HepG2 (cell line): Measurements from ENCODE around the gene PLCB1. TPM values are rescaled to one million over a fixed set of nuclear protein-coding genes. Genes with fewer than 3 reads are reported as not detected.

ENCODE experiments used
- CHD4 ChIP-seq: fragments of 200-600 bp; sonication (generic); IDR thresholded peaks from 2 replicates; pipeline ENCODE4 v1.7.0; 2017; ENCODE audit warnings: mild to moderate bottlenecking, low read length, borderline replicate concordance
- CREM ChIP-seq, 2 experiments: sonication (generic) in 1 of 2; formaldehyde crosslinking in 1 of 2; IDR thresholded peaks; 2 replicates each; pipeline versions ENCODE4 v1.4.0 to v1.6.1; 2016 to 2020; ENCODE audit warnings: antibody characterized with exemption in 1 of 2, mild to moderate bottlenecking in 1 of 2, missing genetic modification reagents in 1 of 2
- DPF2 ChIP-seq: sonication (generic); formaldehyde crosslinking; IDR thresholded peaks from 2 replicates; pipeline ENCODE4 v1.4.0; 2020; ENCODE audit warnings: mild to moderate bottlenecking, low read depth, missing genetic modification reagents, borderline replicate concordance
- EZH2 ChIP-seq: conservative IDR thresholded peaks from 2 replicates; pipeline ENCODE4 v1.6.1; 2012; ENCODE audit warnings: mild to moderate bottlenecking, low read depth, low read length, moderate library complexity
- FOXA1 ChIP-seq, 2 experiments: fragments of 450-650 bp in 1 of 2; sonication (generic) in 1 of 2; formaldehyde crosslinking in 1 of 2; IDR thresholded peaks; 2 replicates each; pipeline versions ENCODE4 v1.4.0 to v1.6.1; 2016 to 2020; ENCODE audit warnings: missing genetic modification reagents in 1 of 2
- FOXA3 ChIP-seq: IDR thresholded peaks from 2 replicates; pipeline ENCODE4 v1.6.1; 2016; ENCODE audit warnings: missing genetic modification reagents, missing compliant biosample characterization
- FOXO1 ChIP-seq: sonication (generic); formaldehyde crosslinking; IDR thresholded peaks from 2 replicates; pipeline ENCODE4 v1.4.0; 2020; ENCODE audit warnings: missing genetic modification reagents
- KDM3A ChIP-seq: IDR thresholded peaks from 2 replicates; pipeline ENCODE4 v1.6.1; 2018; ENCODE audit warnings: low read depth, missing compliant biosample characterization
- KLF9 ChIP-seq: IDR thresholded peaks from 2 replicates; pipeline ENCODE4 v1.6.1; 2016; ENCODE audit warnings: low read depth
- MAF1 ChIP-seq: sonication (generic); formaldehyde crosslinking; IDR thresholded peaks from 2 replicates; pipeline ENCODE4 v1.5.0; 2020; ENCODE audit warnings: missing genetic modification reagents, borderline replicate concordance
- NFKBIZ ChIP-seq: IDR thresholded peaks from 2 replicates; pipeline ENCODE4 v1.6.1; 2018; ENCODE audit warnings: missing genetic modification reagents, missing compliant biosample characterization
- PHF21A ChIP-seq: sonication (generic); formaldehyde crosslinking; IDR thresholded peaks from 2 replicates; pipeline ENCODE4 v1.5.0; 2020; ENCODE audit warnings: mild to moderate bottlenecking, missing genetic modification reagents
- RFX5 ChIP-seq: IDR thresholded peaks from 2 replicates; pipeline ENCODE4 v1.6.1; 2011; ENCODE audit warnings: low read depth, low read length, improper control_type of control experiment
- RNF2 ChIP-seq: fragments of 450-650 bp; conservative IDR thresholded peaks from 2 replicates; pipeline ENCODE4 v1.6.1; 2016; ENCODE audit warnings: low read depth
- SMC3 ChIP-seq: IDR thresholded peaks from 2 replicates; pipeline ENCODE4 v1.6.1; 2011; ENCODE audit warnings: low read length, improper control_type of control experiment
- SRY ChIP-seq: sonication (generic); formaldehyde crosslinking; IDR thresholded peaks from 2 replicates; pipeline ENCODE4 v1.8.0; 2022; ENCODE audit warnings: mild to moderate bottlenecking, missing genetic modification reagents
- TIGD3 ChIP-seq: sonication (generic); formaldehyde crosslinking; IDR thresholded peaks from 2 replicates; pipeline ENCODE4 v1.5.1; 2020; ENCODE audit warnings: mild to moderate bottlenecking, missing genetic modification reagents, borderline replicate concordance
- YEATS2 ChIP-seq: sonication (generic); formaldehyde crosslinking; IDR thresholded peaks from 2 replicates; pipeline ENCODE4 v1.4.0; 2020; ENCODE audit warnings: missing genetic modification reagents, borderline replicate concordance
- YY1 ChIP-seq: IDR thresholded peaks from 2 replicates; pipeline ENCODE4 v1.6.1; 2011; ENCODE audit warnings: low read length, low read depth, moderate library complexity, mild to moderate bottlenecking; ENCODE audit not compliant: insufficient read depth, insufficient replicate concordance
- ZBTB1 ChIP-seq: sonication (generic); formaldehyde crosslinking; IDR thresholded peaks from 2 replicates; pipeline ENCODE4 v1.4.0; 2020; ENCODE audit warnings: missing genetic modification reagents, borderline replicate concordance
- ZNF30 ChIP-seq: sonication (generic); formaldehyde crosslinking; IDR thresholded peaks from 2 replicates; pipeline ENCODE4 v1.5.0; 2020; ENCODE audit warnings: mild to moderate bottlenecking, missing genetic modification reagents
- ZNF451 ChIP-seq: sonication (generic); formaldehyde crosslinking; IDR thresholded peaks from 2 replicates; pipeline ENCODE4 v1.5.0; 2020; ENCODE audit warnings: mild to moderate bottlenecking, missing genetic modification reagents
- ZNF598 ChIP-seq: sonication (generic); formaldehyde crosslinking; IDR thresholded peaks from 2 replicates; pipeline ENCODE4 v1.5.1; 2020; ENCODE audit warnings: mild to moderate bottlenecking, missing genetic modification reagents, borderline replicate concordance
- ZNF768 ChIP-seq: sonication (generic); formaldehyde crosslinking; IDR thresholded peaks from 2 replicates; pipeline ENCODE4 v1.4.0; 2020; ENCODE audit warnings: missing genetic modification reagents
- polyA plus RNA-seq, 8 experiments: library from polyadenylated mRNA; depleted of rRNA in 3 of 8; stranded (reverse) in 7 of 8; unstranded in 1 of 8; fragments of >200 nt; fragmentation: Illumina TruSeq in 4 of 8; extraction: Trizol in 4 of 8; gene quantifications; 2 replicates each; pipeline versions ENCODE4 v1.2.1 to v1.2.3, GENCODE V29; 2011 to 2016; ENCODE audit warnings: low read depth in 4 of 8, missing spikeins in 1 of 8, mixed read lengths in 1 of 8; ENCODE audit not compliant: insufficient read depth in 1 of 8
- total RNA-seq, 5 experiments: library from RNA; depleted of rRNA; stranded (reverse); fragments of >200 nt; fragmentation: Illumina TruSeq; extraction: Trizol; gene quantifications; 2 replicates each; pipeline ENCODE4 v1.2.3, GENCODE V29; 2016; ENCODE audit warnings: low read depth in 1 of 5
- TF ChIP-seq, protein P1 (sequence below): sonication (generic); formaldehyde crosslinking; IDR thresholded peaks from 2 replicates; pipeline ENCODE4 v1.8.1; 2023; ENCODE audit warnings: missing genetic modification reagents, inconsistent platforms, borderline replicate concordance
- TF ChIP-seq, protein P2 (sequence below): sonication (generic); formaldehyde crosslinking; IDR thresholded peaks from 2 replicates; pipeline ENCODE4 v1.4.0; 2020; ENCODE audit warnings: missing genetic modification reagents, low read depth, mild to moderate bottlenecking, borderline replicate concordance
- TF ChIP-seq, protein P3 (sequence below): sonication (generic); formaldehyde crosslinking; IDR thresholded peaks from 2 replicates; pipeline ENCODE4 v1.4.0; 2020; ENCODE audit warnings: missing genetic modification reagents

The PLCB1 gene
- total and polyA plus RNA-seq, 2 of the 13 experiments (the other 11 are each of a cell fraction or from before 2014, with no cell fraction given), result 42.4 to 55.9 TPM

DNA sequence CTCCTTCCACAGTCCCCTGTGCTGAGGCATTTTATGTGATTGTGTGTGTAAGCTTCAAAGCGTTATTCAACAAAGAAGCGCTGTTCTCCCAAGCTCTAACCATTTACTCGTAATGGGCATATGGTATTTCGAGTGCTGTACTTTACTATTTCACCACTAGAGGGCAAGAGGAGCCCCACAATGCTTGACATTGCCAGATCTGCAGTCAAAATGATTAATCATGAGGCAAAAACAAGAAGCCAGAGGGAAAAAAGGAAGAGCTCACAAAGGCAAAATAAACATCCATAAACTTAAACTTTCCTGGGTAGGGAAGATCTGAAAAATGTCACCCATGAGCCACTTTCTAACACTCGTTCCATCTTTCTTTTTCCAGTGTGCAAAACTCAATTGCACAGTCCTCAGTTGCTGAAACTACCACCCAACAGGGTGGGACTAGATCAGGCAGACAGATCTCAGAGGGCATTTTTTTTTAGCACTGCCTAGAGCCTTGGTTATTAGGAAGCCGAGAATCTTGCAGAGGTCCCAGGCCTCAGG, 721.8 kb downstream of the PLCB1 start (continued):
- TF ChIP-seq CREM (IDR thresholded peaks at IDR 0.05), result no peak
- no peak for TF ChIP-seq CREM (CRISPR knock-in tag; IDR thresholded peaks at IDR 0.05)
- TF ChIP-seq YY1, result peak; percentile 1
- no peak for TF ChIP-seq MAF1 (CRISPR knock-in tag)
- TF ChIP-seq, protein P1, sequence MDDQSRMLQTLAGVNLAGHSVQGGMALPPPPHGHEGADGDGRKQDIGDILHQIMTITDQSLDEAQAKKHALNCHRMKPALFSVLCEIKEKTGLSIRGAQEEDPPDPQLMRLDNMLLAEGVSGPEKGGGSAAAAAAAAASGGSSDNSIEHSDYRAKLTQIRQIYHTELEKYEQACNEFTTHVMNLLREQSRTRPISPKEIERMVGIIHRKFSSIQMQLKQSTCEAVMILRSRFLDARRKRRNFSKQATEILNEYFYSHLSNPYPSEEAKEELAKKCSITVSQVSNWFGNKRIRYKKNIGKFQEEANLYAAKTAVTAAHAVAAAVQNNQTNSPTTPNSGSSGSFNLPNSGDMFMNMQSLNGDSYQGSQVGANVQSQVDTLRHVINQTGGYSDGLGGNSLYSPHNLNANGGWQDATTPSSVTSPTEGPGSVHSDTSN (CRISPR knock-in tag), result no peak
- peak; percentile 53; the same call in 1 of the 2 replicates for TF ChIP-seq RNF2
- no peak for TF ChIP-seq KDM3A (CRISPR knock-in tag)
- TF ChIP-seq ZNF768 (CRISPR knock-in tag), result no peak
- no peak for TF ChIP-seq EZH2
- no peak for TF ChIP-seq TIGD3
- no peak for TF ChIP-seq KLF9 (CRISPR knock-in tag)
- no peak for TF ChIP-seq FOXO1 (CRISPR knock-in tag)
- TF ChIP-seq ZBTB1 (CRISPR knock-in tag), result no peak
- no peak for TF ChIP-seq RFX5
- TF ChIP-seq CHD4, result no peak
- TF ChIP-seq DPF2 (CRISPR knock-in tag), result no peak
- TF ChIP-seq SRY (CRISPR knock-in tag), result no peak
- TF ChIP-seq, protein P2, sequence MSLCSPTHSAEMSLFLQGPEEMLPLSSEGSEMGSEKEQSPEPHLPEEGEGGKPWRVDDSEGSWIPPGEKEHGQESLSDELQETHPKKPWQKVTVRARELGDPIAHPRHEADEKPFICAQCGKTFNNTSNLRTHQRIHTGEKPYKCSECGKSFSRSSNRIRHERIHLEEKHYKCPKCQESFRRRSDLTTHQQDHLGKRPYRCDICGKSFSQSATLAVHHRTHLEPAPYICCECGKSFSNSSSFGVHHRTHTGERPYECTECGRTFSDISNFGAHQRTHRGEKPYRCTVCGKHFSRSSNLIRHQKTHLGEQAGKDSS (CRISPR knock-in tag), result 0 out of 2 replicates have a peak, but pooled peaks have one; percentile 45
- TF ChIP-seq, protein P3, sequence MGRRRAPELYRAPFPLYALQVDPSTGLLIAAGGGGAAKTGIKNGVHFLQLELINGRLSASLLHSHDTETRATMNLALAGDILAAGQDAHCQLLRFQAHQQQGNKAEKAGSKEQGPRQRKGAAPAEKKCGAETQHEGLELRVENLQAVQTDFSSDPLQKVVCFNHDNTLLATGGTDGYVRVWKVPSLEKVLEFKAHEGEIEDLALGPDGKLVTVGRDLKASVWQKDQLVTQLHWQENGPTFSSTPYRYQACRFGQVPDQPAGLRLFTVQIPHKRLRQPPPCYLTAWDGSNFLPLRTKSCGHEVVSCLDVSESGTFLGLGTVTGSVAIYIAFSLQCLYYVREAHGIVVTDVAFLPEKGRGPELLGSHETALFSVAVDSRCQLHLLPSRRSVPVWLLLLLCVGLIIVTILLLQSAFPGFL, result no peak
- no peak for TF ChIP-seq ZNF30 (CRISPR knock-in tag)
- no peak for TF ChIP-seq ZNF598
- TF ChIP-seq FOXA3 (CRISPR knock-in tag), result peak; percentile 38; the same call in 1 of the 2 replicates
- TF ChIP-seq YEATS2 (CRISPR knock-in tag), result no peak
- TF ChIP-seq PHF21A (CRISPR knock-in tag), result no peak
- peak; percentile 96 for TF ChIP-seq SMC3
- no peak for TF ChIP-seq ZNF451 (CRISPR knock-in tag)
- 0 out of 2 replicates have a peak, but pooled peaks have one; percentile 36 for TF ChIP-seq NFKBIZ (CRISPR knock-in tag)
- no peak for TF ChIP-seq FOXA1 (IDR thresholded peaks at IDR 0.05)
- 0 out of 2 replicates have a peak, but pooled peaks have one; percentile 31 for TF ChIP-seq FOXA1 (CRISPR knock-in tag; IDR thresholded peaks at IDR 0.05)
